CD4-positive, alpha-beta T cell treated with Interleukin-12 subunit alpha and Interleukin-12 subunit beta, for 1 hour (primary cell): ENCODE measurements around the gene PCBP3.
"Not testable (repeated sequence)": the region's sequence is repeated elsewhere in the genome, so short reads cannot be mapped to it uniquely, and the experiment has no call there.

Experiments used
- DNase-seq: peaks from one replicate; pipeline ENCODE4 v3.0.0-alpha.2; 2020

The PCBP3 gene

DNA sequence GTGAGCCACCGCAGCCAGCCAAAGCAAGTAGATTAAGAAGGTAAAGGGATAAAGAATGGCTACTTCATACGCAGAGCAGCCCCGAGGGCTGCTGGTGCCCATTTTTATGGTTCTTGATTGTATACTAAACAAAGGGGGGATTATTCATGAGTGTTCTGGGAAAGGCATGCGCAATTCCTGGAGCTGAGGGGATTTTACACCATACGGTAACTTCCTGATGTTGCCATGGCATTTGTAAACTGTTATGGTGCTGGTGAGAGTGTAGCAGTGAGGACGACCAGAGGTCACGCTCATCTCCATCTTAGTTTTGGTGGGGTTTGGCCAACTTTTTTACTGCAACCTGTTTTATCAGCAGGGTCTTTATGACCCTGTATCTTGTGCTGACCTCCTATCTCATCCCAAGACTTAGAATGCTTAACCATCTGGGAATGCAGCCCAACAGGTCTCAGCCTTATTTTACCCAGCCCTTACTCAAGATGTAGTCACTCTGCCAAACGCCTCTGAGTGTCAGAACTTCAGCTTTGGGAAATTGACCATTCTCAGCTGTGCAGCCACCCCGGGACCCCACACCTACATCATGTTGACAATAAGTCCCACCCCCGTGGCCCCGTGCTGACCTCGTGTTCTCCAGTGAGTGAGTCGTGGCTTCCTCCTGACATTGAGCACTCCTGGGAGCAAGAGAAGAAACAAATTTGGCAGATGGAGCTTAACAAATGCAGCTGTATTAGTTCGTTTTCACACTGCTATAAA lies 188.6 kb downstream of the PCBP3 start:
- no peak for DNase-seq

DNA sequence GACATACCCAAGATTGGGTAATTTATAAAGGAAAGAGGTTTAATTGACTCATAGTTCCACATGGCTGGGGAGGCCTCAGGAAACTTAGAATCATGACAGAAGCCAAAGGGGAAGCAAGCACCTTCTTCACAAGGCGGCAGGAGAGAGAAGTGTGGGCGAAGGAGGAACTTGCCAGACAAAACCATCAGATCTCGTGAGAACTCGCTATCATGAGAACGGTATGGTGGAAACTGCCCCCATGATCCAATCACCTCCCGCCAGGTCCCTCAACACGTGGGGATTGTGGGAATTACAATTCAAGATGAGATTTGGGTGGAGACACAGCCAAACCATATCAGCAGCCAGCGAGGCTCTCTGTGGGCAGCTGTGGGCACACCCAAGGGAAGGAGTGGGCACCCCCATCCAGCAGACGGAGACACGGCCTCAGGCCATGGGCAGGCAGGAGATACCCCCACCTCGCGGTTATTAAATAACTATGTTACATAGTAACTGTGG lies 189.3 kb downstream of the PCBP3 start:
- DNase-seq = not testable (repeated sequence)

DNA sequence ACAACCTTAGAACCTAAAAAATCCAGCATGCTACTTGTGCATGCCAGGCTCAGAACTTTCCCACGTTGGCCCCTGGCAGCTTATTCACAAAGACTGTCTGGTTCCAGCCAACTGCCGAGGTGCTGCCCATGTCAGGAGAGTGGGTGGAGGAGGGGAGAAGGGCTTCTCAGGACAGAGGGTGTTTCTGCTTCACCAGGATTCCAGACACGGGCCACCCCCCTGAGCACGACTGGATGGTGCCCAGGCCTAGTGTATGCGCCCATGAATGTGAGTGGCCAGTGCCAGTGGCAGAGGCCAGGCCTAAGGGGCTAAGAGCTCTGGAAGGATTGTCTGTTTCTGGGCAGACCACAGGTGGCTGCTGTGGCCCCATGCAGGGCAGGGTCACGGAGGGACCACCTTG lies 189.9 kb downstream of the PCBP3 start:
- DNase-seq = no peak

DNA sequence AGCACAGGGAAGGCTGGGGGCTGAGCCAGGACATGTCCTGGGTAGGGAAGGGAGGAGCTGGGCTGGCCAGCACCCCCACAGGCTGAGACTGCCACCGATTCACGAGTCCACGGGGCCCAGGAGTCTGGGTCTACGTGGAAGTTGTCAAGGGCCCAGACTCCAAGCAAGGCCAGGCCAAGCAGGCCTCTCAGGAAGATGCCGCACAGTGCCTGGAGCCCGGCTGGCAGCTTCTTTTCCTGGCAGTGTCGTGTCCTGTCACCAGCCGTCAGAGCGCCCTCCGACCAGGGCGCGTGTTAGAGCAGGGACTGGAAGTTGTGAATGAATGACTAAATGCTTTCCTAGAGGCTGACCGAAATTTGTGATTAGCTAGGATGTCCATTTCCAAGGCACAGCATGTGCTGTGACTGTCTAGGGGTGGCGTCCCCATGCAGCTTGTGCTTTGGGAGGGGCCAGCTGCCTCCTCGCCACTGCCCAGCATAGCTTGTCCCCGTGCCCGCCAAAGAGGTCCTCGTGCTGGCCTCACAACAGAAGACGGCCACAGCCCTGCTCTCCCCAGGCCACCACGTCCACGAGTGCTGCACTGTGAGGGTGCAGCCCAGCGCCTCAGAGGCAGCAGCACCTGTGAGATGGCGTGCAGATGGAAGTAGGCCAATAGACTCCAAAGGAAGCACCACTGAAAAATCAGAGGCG lies 190.6 kb downstream of the PCBP3 start:
- no peak for DNase-seq

DNA sequence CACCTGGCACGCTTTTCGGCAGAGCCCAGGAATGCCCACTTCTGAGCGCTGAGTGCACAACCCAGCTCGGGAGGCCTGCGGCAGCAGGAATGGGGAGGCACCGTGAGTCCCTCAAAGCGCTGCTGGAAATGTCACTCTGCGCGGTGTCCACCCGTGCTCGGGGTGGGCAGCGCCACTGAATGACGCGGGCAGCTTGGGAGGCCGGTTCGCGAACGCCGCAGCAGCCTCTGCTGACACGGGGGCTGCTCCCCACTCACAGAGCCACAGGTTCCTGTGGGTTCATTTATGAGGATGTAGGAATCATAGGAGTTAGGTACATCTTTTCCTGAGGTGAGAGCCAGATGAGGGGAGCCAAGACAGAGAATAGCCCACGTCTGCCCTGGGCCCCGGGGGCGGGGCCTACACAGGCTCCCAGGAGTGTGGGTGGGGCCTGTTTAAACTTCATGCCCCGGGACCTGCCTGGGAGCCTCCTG lies 191.3 kb downstream of the PCBP3 start:
- no peak for DNase-seq

DNA sequence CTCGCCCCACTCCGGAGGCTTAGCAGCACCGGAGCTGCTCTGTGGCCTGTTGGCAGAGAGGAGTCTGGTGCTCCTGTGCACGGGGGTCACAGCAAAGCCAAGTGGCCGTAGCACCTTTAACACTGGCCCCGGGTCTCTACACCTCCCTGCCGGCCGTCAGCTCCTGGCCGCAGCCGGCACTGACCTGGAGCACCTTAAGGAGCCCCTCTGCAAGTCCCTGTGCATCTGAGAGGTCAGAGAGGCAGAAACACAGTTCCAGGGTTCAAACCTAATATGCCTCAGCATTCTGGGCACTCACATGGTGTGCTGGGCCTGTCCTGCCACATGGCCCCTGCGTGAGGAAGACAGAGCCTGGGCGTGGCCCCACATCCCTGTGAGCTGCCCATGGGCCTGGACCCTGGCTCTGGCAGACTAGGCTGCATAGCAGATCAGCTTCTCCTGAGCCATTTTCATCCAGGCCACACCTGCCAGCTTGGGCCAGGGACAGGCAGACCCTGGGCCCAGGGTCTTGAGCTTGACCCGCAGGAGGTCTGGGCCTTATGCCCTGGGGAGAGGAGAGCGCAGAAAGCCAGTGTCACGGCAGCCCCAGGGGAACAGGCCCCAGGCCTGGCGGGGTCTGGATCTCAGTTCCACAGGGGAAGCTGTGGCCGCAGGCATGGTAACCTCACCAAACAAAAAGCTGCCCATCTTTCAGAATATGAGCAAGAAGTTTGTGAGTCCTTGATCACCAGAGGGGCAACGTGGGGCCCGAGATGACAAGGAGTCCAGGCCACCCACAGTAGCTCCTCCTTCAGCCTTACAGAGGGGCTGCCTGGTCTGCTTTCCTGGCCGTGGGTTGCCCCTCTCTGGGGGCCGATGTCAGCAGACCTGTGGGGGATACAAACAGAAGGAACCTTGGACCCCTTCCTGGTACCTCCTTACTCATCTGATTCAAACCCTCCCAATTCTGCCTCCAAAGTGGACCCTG lies 192.1 kb downstream of the PCBP3 start:
- no peak for DNase-seq

DNA sequence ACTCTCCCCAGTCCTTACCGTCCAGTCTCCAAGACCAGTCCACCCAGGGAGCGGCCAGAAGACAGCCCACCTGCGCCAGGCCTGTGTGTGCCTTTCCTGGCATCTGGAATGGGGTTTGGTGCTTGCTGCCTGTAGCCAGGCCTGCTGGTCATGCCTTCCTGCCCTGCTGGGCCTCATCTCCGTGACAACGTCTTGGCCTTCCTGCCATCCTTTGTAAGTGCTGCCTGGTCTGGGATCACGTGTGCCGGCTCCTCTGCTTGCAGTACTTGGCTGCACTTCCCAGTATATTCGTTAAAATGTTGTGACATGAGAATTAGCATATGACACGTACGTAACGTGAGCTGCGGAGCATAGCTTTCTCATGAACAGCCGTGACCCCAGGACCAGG lies 192.7 kb downstream of the PCBP3 start:
- no peak for DNase-seq

DNA sequence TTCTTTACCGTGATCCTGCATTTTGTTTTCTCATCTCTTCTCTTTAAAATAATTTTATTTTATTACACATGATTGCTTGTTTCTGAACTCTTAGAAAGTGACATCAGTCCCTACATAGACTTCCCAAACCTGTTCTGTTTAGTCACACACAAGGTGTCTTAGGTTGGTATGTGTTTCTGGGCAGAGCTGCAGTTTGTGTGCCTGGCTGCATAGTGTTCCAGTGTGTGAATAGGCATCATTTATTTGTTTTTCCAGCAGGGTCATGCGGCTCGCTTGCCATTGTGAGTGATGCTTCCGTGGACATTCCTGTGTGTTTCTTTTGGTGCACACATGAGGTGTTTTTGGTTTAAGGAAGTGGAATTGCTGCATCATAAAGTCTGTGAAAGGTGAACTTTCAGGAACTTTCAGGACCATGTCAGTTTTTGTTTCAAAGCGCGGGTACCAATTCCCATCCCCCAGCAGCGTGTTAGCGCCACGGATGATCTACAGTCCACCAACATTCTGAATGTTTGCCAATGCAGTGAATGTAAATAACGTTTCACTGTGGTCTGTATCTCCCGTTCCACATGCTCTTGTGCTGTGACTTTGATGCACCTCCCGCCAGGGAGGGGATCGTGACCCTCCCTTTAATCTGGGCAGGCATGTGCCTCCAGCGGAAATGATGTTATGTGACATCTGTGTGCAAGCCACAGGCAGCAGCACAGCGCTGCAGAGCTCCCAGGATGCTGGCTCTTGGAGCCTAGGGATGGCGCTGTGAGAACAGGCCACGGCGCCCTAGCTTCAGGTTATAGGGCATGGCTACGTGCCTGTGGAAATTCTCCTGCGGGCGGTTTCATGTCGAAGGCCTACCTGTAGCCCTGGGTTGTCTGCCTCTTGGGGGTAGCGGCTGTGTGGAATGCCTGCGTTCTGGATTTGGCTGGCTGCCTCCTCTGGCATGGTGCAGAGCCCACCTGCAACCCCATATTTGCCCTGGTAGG lies 193.5 kb downstream of the PCBP3 start:
- DNase-seq = no peak

DNA sequence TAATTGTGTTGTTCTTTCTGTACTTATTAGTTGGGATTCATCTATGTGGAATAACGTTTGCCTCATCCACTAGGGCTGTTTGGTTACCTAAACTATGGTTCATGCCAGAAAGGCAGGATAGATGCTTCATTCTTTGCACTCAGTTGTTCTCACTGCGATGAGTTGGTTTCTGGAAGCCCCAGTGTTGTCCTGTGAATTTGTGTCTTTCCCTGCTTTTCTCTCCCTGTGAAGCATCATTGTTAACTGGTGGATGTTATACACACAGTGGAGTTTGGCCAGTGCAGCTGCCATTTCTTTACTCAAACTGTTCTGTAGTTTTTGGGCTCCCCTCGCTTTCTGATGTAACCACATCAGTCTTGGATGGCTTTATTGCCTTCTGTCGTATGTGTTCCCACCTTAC lies 194.4 kb downstream of the PCBP3 start:
- DNase-seq = no peak

DNA sequence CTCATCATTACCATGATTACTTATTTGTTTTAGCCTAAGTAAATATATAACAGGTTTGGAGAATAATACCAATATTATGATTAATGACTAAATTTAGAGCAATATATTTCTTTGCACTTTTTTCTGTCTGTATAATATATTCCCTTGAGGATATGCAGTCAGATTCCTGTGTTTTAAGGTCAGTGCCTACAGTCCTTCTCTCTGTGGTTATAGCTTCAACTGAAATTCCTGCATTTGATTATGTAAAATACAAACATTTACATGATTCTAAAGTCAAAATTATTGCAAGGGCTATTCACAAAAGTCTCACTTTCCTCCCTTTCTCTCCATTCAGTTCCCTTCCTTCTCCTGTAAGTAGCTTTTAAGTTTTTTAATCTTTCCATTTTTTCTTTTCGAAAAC lies 195.1 kb downstream of the PCBP3 start:
- DNase-seq = no peak

DNA sequence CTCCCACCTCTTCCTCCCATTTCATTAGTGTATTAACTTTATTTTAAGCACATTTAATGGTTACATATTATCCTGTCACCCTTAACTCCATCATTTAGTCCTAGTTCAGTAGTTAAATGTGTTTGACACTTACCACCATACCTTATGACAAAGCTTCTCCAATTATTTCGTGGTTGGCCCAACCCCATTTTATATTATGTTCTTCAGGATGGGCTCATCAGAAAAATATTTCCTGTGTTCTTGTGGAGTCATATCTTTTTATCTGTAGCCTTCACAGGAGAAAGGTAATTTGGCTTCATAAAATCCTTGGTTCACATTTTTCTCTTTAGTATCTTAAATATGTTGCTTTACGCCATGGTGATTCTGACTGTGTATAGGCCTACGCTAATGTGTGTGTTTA lies 195.7 kb downstream of the PCBP3 start:
- no peak for DNase-seq

DNA sequence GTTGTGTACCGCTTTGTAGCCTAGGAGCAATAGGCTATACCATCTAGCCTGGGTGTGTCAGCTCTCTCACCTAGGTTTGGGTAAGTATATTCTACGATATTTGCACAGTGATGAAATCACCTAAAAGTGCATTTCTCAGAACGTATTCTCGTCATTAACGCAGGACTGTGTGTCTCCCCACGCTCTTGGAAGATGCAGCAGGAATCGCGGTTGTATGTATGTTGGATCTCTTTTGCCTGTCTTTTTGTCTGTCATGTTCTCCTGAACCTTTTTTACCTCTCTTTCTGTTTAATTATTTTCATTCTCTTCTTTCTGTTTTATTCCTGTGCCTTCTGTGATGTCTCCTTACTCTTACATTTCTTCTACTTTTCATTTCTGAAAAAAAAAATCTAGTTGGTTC lies 197.5 kb downstream of the PCBP3 start:
- DNase-seq = no peak

DNA sequence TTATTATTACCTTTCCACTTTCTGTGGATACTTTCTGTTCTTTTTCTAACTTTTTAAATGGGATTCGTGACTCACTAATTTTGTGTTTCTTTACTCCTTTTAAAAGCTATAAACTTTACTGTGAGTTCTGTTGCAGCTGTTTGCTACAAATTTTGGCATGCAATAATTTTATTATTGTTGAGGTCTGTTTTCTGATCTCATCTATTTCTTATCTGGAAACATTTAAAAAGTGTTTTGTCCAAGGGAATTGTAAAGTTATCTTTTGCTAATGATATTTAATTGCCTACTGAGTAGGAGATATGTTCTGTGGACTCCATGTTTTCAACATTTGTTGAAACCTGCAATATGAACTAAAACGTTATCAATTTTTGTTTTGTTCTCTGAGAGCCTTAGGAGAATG lies 199.9 kb downstream of the PCBP3 start:
- DNase-seq = no peak

DNA sequence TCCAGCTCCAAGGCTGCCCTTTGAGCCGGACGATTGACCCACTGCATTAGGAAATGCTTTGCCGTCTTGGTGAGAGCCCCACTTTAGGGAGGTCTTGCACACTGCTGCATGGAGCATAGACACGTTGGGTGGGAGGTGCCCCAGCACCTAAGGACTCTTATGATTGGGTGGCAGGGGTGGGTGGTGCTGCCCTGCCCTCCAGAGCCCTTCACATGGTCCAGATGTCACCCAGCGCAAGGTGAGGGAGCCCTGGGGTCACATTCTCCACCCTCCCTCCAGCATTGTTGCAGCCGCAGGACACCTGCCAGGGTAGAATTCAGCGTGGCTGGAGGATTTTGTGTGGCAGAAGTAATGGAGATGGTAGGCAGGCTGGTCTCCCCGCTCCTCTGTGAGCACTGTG lies 200.7 kb downstream of the PCBP3 start:
- DNase-seq = no peak

DNA sequence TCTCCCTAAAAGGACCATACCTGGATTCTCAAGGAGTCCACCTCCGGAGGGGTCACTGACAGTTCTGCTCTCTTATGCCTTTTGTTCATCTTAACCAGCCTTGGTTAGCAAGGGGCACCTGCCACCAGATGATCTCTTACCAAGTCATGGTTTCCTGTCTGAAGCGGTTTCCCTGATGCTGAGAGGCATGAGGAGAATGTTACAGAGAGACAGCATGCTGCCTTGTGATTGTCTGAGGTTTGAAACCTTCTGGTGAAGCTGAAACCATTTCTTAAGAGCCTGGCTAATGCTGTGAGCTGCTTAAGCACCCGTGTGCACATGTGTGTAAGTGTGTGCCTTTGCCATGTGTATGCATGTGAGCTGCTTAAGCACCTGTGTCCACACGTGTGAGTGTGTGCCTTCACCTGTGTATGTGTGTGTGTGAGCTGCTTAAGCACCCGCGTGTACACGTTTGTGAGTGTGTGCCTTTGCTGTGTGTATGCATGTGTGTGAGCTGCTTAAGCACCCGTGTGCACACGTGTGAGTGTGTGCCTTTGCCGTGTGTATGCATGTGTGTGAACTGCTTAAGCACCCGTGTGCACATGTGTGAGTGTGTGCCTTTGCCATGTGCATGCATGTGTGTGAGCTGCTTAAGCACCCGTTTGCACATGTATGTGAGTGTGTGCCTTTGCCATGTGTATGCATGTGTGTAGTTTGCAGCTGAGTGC lies 201.7 kb downstream of the PCBP3 start:
- no peak for DNase-seq

DNA sequence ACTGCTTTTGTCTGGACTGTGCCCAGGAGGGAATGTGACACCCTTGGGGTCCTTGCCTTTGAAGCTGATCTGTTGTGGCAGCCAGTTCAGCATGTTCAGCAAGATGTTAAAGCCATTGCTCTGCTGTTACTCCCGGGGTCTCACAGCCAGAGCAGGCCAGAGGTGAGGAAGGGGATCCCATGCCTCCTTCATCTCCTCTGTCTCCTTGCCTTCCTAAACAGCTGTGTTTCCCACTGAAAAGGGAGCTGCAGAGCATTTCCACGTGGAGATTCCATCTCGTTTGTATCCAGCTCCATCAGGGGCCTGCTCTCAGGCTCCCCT lies 202.2 kb downstream of the PCBP3 start:
- DNase-seq = no peak

DNA sequence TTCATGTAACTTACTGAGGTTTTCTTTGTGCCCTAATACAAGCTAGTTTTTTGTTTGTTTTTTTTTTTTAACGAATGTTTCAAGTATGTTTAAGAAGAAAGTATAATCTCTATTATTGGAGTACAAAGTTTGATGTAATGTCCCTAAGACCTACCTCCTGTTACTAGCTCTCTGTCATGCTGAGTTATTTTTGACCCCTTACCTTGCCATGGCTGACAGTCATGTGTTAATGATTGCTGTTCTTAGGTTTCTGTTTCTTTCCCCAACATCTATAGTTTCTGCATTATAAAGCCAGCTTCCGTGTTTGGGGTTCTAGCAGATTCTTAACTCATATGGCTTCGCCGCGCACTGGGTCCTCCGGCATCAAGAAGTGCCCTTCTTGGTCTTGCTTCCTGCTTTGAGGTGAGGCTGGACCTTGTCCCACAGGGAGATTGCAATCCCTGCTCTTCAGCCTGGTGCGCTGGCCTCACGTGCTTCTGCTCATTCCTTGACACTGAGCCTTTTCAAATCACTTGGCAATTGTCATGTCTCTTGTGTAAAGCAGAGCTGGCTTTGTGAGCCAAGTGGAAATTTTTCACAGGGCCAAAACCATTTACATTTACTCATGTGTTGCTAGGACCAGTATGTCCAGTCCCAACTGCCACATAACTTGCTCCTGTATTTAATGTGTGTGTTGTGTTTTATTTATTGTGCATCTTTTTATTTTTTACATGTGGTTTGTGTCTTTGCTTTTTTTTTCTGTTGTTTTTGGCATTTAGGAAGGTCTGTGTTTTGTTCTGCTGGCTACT lies 203.0 kb downstream of the PCBP3 start:
- DNase-seq = no peak

DNA sequence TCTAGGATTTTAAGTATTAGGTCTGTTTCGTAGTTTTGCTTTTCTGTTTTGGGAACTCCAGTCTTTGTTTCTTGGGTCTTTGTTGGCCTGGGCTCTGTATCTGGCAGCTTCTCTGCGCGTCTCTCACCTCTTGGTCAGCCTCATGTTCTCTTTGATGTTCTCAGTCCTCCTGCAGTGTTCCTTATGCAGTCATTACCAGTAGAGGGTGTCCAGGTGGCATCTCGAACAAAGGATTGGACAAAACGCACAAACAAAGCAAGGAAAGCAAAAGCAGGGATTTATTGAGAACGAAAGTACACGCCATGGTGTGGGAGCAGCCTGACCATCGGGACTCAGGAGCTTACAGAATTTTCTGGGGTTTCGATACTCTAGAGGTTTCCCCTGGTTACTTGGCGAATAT lies 204.3 kb downstream of the PCBP3 start:
- no peak for DNase-seq

DNA sequence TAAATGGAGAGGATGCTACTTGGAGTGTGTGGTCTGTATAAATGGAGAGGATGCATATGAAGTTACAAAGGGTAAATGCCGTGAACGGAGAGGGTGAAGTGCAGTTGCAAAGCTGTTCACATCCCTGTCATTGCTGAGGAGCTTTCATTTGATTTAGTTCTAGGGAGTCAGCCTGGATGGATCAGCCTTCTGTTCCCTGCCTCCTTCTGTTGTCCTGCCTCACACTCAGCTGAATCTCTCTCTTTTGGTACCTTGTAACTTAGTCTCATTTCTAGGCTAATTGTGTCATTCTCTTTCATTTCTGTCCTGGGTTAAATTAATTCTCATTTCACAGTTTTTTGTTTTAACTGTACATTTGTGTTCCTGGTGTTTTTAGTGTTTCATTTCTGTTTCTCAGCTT lies 204.8 kb downstream of the PCBP3 start:
- no peak for DNase-seq

DNA sequence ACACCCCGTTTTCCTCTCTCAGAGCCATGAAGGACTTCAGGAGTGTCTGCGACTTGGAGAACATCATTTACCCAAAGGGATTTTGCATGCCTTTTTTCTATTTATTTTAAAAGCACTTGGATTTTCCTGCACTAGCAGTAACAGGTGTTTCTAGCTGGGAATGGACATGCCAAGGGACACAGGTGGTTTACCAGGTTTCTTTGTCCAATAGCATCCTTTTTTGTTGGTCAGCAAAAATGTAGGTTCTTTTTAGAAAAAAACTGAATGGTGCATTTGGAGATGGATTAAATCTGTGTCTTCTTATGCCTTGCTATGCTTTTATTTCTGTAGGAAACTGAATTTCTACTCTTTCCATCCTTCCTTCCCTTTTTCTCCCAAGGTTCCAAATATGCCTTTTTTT lies 205.3 kb downstream of the PCBP3 start:
- DNase-seq = no peak

DNA sequence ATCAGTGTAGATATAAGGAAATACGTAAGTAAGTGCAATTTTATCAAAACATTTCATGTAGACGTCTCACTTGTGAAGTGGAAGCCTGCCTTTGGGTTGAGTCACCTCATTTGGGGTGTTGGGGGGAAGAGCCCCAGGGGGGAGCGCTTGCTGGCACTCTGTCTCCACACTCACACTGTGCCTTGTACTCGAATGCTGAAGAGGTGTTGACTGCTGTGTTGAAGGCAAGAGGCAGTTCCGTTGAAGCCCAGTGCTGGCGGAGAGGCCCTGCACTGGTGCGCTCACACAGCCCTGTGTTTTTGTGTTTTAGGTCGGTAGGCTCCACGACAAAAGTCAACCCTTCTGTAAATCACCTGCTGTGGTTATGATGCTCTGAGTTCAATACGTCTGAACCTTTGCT lies 206.1 kb downstream of the PCBP3 start:
- no peak for DNase-seq
